B cell (primary cell): ENCODE results near the gene SH2B2.
"Not testable (repeated sequence)": the region's sequence is repeated elsewhere in the genome, so short reads cannot be mapped to it uniquely, and the experiment has no call there.

Source experiments
- EZH2 ChIP-seq: IDR thresholded peaks from 2 replicates; pipeline ENCODE4 v1.6.1; 2012; ENCODE audit warnings: borderline replicate concordance, low read depth, mild to moderate bottlenecking, moderate library complexity, low read length; ENCODE audit not compliant: insufficient read depth, poor library complexity, severe bottlenecking
- TF ChIP-seq, protein P1 (sequence below): fragments of 200-600 bp; IDR thresholded peaks from one replicate; pipeline ENCODE4 v1.8.0; 2022; ENCODE audit warnings: antibody characterized with exemption, mild to moderate bottlenecking

DNA sequence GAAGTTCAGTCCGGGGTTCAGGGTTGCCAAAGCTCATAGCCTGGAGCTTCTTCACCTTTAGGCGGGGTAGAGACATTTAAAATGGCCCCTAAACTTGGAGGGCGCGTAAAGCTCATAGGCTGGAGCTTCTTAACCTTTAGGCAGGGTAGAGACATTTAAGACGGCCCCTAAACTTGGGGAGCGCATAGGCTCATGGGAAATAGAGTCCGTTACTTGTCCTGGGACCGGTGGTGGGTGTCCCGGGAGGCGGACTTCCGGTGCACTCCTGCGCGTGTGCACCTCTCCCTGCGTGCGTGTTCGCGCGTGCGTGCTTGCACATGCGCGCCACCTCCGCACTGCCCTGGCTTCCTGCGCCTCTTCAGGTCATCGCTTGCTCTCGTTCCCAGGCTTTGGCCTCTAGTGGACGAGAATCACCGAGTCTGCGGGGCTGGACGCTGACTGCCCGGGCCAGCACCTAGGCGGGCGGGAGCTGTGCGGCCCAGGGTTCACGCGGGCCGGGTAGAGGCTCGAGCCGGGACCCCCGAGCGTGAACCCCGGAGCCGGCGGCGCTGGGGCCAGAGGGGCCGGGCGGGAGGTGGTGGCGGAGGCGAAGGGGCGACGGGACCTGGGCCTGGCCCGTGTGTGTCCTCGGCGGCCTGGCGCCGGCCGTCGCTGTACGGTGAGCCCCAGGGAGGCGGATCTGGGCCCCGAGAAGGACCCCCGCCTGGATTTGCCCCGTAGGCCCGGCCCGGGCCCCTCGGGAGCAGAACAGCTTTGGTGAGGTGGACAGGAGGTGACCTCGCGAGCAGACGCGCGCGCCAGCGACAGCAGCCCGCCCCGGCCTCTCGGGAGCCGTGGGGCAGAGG lies 77.1 kb downstream of the SH2B2 start:
- TF ChIP-seq, protein P1, sequence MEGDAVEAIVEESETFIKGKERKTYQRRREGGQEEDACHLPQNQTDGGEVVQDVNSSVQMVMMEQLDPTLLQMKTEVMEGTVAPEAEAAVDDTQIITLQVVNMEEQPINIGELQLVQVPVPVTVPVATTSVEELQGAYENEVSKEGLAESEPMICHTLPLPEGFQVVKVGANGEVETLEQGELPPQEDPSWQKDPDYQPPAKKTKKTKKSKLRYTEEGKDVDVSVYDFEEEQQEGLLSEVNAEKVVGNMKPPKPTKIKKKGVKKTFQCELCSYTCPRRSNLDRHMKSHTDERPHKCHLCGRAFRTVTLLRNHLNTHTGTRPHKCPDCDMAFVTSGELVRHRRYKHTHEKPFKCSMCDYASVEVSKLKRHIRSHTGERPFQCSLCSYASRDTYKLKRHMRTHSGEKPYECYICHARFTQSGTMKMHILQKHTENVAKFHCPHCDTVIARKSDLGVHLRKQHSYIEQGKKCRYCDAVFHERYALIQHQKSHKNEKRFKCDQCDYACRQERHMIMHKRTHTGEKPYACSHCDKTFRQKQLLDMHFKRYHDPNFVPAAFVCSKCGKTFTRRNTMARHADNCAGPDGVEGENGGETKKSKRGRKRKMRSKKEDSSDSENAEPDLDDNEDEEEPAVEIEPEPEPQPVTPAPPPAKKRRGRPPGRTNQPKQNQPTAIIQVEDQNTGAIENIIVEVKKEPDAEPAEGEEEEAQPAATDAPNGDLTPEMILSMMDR, result not testable (repeated sequence)
- not testable (repeated sequence) for TF ChIP-seq EZH2
